Renal cortex interstitium (tissue), 15 donors: ENCODE data around the gene GSTT4. TPM values are rescaled to one million over a fixed set of nuclear protein-coding genes. Genes with fewer than 3 reads are reported as not detected.
"Not testable (repeated sequence)": the region's sequence is repeated elsewhere in the genome, so short reads cannot be mapped to it uniquely, and the experiment has no call there.

Experiments
- DNase-seq, 11 donors: peaks; one replicate each; pipeline ENCODE4 v3.0.0-alpha.2; 2013; ENCODE audit warnings: low read depth in 9 of 11, low spot score in 4 of 11; ENCODE audit errors: extremely low read depth in 1 of 11
- long read RNA-seq, 16 experiments: transcript quantifications; one replicate each; lab custom pipeline, GENCODE V29; 2026
- polyA plus RNA-seq, 3 donors: library from polyadenylated mRNA; unstranded; fragments of 120-200 nt; gene quantifications; one replicate each; pipeline ENCODE4 v1.2.1, GENCODE V29; 2013; ENCODE audit not compliant: insufficient read length in 3 of 3

GSTT4 gene
- polyA plus RNA-seq: not detected
- long read RNA-seq, donor 1: 0 reads
- long read RNA-seq, donor 2: 0 reads
- long read RNA-seq, donor 3: 0 reads
- long read RNA-seq, donor 4: 0 reads
- long read RNA-seq, donor 5: 0 reads
- long read RNA-seq, donor 6: 0 reads
- long read RNA-seq, donor 7: 0 reads
- long read RNA-seq, donor 8: 0 reads
- long read RNA-seq, donor 9: 0 reads
- long read RNA-seq, donor 10: 0 reads
- long read RNA-seq, donor 11: 0 reads
- long read RNA-seq, donor 12: 0 reads
- long read RNA-seq, donor 13: 0 reads
- long read RNA-seq, donor 14: 0 reads
- long read RNA-seq, donor 15: 0 reads
- long read RNA-seq, donor 16: 0 reads

GRCh38 chr22:24005201-24005600, at the start of gene GSTT4:
TSS of gene GSTT4 (minus strand) at chr22:24005453. CDS start at chr22:24005356, 97 bp downstream.
- no peak for DNase-seq

GRCh38 chr22:24054356-24054755, 49.1 kb upstream of the GSTT4 start:
- no peak for DNase-seq

DNA sequence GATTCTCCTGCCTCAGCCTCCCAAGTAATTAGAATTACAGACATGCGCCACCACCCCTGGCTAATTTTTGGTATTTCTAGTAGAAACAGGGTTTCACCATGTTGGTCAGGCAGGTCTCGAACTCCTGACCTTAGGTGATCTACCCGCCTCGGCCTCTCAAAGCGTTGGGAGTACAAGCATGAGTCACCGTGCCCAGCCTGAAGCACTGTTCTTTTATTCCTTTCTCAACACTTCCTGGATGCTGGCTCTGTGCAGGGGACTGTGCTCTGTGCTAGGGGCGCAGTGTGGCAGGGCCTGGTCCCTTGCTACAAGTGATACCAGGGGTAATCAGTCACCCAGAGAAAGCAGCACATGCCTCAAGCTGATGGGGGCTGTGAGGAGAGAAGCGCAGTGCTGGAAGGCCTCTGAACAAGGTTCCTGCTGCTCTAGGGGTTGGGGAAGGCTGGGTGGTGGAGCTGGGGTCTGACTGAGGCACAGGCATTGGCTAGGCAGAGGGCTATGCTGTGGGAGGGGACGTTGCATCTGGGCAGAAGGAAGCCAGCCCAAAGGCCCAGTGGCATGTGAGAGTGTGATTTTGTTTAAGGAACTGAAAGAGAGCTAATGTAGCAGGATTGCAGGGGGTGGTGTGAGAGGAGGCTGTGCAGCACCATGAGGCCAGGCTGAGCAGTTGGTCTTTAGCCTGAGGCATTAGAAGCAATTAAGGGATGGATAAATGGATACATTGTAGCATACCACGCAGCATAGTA, 48.4 kb upstream of the GSTT4 start:
- no peak for DNase-seq

- DNase-seq: no peak
Measured at GRCh38 chr22:24051568-24051967, 46.3 kb upstream of the GSTT4 start.

DNA sequence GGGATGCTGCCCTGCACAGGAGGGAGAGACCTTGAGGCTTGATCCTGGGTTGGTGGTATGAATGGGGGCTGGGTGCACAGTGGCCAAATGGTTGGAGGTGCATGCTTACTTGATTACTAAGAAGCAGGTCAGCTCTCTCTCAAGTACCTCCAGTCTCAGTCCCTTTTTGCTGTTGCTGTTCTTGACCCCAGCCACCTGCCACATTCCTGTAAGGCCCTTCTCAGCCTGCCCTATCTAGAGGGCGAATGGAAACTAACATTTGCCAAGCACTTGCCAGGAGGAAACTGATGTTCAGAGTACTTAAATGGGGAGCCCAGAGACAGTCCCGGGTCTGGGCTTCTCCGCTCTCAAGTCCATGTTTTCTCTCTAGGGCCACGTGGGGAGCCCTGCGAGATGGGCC, 45.8 kb upstream of the GSTT4 start:
- no peak for DNase-seq

GRCh38 chr22:24049978-24050377, 44.7 kb upstream of the GSTT4 start:
- no peak for DNase-seq

- DNase-seq: no peak
Measured at GRCh38 chr22:24049211-24049610, 44.0 kb upstream of the GSTT4 start.

DNA sequence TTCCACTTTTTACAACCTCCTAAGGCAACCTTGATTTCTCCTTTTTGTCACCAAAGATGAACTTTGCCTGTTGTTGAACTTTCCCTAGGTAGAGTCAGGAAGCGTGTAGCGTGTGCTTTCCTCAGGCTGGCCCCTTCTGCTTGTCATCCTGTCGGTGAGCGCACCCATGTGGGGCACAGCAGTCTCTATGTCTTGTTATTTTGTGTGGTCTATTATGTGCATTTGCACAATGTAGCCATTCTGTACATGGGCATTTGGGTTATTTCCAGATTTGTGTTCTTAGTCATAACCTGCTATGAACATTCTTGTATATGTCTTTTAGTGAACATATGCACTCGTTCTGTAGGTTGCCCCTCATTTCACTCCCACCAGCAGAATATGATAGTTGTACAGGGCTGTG, 40.8 kb upstream of the GSTT4 start:
- DNase-seq: no peak

DNA sequence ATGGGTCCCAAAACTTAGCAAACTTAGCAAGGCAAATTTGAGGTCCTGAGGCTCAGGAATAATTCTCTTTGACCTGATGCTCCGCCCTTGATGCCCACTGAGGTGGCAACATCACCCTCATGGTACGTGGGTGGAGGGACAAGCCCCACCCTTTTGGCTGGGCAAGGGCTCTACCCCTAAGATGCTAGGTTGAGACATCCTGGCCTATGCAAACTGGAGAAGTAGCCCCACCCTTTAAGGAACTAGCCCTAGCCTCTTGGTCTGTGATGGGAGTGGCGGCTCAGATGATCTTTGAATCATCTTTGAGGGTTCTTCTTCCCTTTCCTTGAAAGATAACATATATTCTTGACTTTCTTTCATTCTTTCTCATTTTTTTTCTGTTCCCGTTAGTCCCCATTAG, 38.7 kb upstream of the GSTT4 start:
- DNase-seq: no peak

DNA sequence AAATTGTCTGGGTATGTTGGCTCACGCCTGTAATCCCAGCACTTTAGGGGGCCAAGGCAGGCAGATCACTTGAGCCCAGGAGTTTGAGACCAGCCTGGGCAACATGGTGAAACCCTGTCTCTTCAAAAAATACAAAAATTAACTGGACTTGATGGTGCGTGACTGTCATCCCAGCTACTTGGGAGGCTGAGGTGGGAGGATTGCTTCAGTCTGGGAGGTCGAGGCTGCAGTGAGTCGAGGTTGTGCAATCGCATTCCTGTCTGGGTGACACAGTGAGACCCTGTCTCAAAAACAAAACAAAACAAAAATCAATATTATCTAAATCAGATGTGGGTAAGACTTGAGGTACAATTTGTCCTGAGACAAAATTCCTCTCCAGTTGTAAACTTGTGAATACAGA, 38.2 kb upstream of the GSTT4 start:
- DNase-seq: not testable (repeated sequence)

DNA sequence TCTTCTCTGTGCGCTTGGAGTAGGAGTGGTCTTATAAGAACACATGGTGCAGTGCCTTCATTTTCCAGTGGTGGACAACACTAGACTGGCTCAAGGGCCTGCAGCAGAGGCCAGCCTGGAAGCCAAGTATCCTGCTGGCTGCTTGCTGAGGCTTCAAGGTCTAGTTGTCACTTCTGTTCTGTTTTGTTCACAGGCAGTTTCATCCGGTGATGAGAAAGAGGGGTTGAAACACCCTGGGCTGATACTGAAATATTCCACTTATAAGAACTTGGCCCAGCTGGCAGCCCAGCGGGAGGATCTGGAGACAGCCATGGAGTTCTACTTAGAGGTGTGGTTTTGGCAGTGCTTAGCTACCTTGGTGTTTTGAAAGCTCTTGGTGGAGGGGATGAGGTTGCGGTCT, 35.7 kb upstream of the GSTT4 start:
- no peak for DNase-seq

GRCh38 chr22:24039046-24039445, 33.8 kb upstream of the GSTT4 start:
- DNase-seq: no peak

- no peak for DNase-seq
Measured at GRCh38 chr22:24037851-24038765, 32.9 kb upstream of the GSTT4 start.

- DNase-seq: no peak
Measured at GRCh38 chr22:24035296-24035695, 30.0 kb upstream of the GSTT4 start.

GRCh38 chr22:24033731-24034130, 28.5 kb upstream of the GSTT4 start:
- no peak for DNase-seq

DNA sequence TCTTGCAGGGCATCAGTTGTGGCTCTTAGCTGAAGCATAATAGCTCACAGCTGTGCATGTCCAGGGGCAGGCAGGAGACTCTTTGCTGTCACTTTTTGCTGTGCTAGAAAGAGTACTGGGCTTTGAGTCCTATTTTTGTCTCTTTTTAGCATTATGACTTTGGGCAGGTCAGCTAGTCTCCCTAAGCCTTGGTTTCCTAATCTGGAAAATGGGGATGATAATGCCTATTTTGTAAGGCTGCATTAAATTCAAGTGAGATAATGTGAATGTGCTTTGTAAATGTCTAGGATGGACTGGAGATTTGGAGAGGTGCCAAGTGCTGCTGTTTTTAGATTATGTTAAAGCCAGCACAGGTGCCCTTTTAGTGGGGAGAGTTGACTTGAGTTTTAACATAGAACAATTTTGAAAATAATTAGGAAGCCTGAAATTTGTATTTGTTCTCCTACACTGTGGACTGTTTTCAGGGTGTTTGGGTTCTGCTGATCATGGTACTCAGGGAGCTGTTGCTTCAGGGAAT, 25.0 kb upstream of the GSTT4 start:
- no peak for DNase-seq

DNA sequence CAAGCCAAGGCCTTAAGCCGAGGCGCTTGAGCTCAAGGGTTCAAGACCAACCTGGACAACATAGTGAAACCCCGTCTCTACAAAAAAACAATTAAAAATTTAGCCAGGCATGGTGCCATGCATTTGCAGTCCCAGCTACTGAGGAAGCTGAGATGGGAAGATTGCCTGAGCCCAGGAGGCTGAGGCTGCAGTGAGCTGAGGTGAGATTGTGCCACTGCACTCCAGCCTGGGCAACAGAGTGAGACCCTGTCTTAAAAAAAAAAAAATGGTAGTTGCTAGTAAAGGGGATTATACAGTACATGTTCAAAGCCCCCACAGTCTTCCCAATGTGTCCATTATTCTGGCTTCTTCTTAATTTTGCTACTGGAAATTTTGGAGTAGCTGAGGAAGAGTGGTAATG, 24.1 kb upstream of the GSTT4 start:
- DNase-seq: no peak

GRCh38 chr22:24028533-24028932, 23.3 kb upstream of the GSTT4 start:
- DNase-seq: no peak

GRCh38 chr22:24027991-24028390, 22.7 kb upstream of the GSTT4 start:
- no peak for DNase-seq
